ENCODE results near the gene MB21D2.

The MB21D2 gene

DNA sequence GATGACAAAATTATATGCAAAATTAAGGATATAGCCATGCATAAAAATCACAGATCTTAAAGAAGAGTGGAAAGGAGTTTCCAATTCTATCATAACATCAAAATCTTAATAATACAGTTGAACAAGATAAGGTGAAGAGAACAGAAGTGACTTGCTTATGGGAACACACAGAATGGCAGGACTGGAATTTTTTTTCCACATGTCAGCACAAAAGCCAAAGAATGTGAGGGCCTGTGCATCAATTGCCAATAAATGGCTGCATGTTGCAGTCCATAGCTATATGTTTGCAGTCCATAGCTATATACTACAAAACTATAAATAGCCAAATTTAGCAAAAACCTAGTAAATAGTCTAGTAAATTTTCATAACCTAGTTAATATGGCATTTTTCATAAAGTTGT lies 10.4 kb upstream of the MB21D2 start:
- no peaks in the 10 kb centered on the region for H3K9me3 ChIP-seq (ENCODE audit: insufficient read depth, low read depth, low read length)
- H3K4me3 ChIP-seq (ENCODE audit: low read length, poor library complexity, severe bottlenecking): no peak overlapping the region
- no peak for TF ChIP-seq EZH2phosphoT487 (IDR thresholded peaks at IDR 0.05; ENCODE audit: borderline replicate concordance)
- TF ChIP-seq, protein P1, sequence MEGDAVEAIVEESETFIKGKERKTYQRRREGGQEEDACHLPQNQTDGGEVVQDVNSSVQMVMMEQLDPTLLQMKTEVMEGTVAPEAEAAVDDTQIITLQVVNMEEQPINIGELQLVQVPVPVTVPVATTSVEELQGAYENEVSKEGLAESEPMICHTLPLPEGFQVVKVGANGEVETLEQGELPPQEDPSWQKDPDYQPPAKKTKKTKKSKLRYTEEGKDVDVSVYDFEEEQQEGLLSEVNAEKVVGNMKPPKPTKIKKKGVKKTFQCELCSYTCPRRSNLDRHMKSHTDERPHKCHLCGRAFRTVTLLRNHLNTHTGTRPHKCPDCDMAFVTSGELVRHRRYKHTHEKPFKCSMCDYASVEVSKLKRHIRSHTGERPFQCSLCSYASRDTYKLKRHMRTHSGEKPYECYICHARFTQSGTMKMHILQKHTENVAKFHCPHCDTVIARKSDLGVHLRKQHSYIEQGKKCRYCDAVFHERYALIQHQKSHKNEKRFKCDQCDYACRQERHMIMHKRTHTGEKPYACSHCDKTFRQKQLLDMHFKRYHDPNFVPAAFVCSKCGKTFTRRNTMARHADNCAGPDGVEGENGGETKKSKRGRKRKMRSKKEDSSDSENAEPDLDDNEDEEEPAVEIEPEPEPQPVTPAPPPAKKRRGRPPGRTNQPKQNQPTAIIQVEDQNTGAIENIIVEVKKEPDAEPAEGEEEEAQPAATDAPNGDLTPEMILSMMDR (conservative IDR thresholded peaks at IDR 0.05; ENCODE audit: low read length): no peak
- no peaks in the 10 kb centered on the region for H3K79me2 ChIP-seq (ENCODE audit: insufficient read depth, low read length)
- no peaks in the 10 kb centered on the region for H4K20me1 ChIP-seq (ENCODE audit: insufficient read depth, low read length, poor library complexity, severe bottlenecking)
- no peaks in the 10 kb centered on the region for H3F3A ChIP-seq (ENCODE audit: low read depth)
- H3K9ac ChIP-seq (ENCODE audit: low read depth, low read length, poor library complexity, severe bottlenecking): no peak overlapping the region
- H2AFZ ChIP-seq (ENCODE audit: low read length): no peak overlapping the region
- no peaks in the 10 kb centered on the region for H3K27me3 ChIP-seq (ENCODE audit: insufficient read depth, low read length, poor library complexity, severe bottlenecking)
- no peaks in the 10 kb centered on the region for H3K9me2 ChIP-seq (replicated peaks; ENCODE audit: low read depth, low read length)
- H3K4me2 ChIP-seq (ENCODE audit: low read depth, low read length, poor library complexity, severe bottlenecking): no peak overlapping the region
- no peaks in the 10 kb centered on the region for H3K36me3 ChIP-seq (ENCODE audit: insufficient read depth, low read length)
- no peaks in the 10 kb centered on the region for H3K4me1 ChIP-seq (ENCODE audit: insufficient read depth, low read length, poor library complexity, severe bottlenecking)

DNA sequence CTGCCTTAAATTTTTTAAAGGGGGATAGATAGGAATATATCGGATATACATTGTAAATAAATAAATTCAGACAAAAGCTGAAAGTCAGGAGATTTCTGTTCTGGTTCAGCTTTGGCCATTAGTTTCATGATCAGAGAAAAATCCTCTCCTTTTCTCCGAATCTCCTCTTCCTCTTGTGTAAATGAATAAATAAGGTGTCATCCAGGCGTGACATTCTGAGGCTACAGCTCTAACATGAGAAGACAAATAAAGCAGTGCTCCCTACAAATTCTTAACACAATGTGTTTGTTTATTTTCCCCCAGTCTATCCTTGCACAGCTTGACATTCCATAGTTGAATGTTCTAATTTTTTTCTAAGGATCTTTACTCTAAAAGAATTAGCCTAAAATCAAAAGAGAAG lies 9.4 kb upstream of the MB21D2 start:
- Histone ChIP-seq H3K27me3 (ENCODE audit: insufficient read depth, low read length, poor library complexity, severe bottlenecking) (no peaks in the 10 kb centered on the region), H4K20me1 (ENCODE audit: insufficient read depth, low read length, poor library complexity, severe bottlenecking) (no peaks in the 10 kb centered on the region), H3F3A (ENCODE audit: low read depth) (no peaks in the 10 kb centered on the region), H3K9me2 (replicated peaks; ENCODE audit: low read depth, low read length) (no peaks in the 10 kb centered on the region), H3K4me1 (ENCODE audit: insufficient read depth, low read length, poor library complexity, severe bottlenecking) (no peaks in the 10 kb centered on the region), H3K9me3 (ENCODE audit: insufficient read depth, low read depth, low read length) (no peaks in the 10 kb centered on the region), H2AFZ (ENCODE audit: low read length) (no peak overlapping the region), H3K4me2 (ENCODE audit: low read depth, low read length, poor library complexity, severe bottlenecking) (no peak overlapping the region), H3K9ac (ENCODE audit: low read depth, low read length, poor library complexity, severe bottlenecking) (no peak overlapping the region), H3K36me3 (ENCODE audit: insufficient read depth, low read length) (no peaks in the 10 kb centered on the region), H3K4me3 (ENCODE audit: low read length, poor library complexity, severe bottlenecking) (no peak overlapping the region), H3K79me2 (ENCODE audit: insufficient read depth, low read length) (no peaks in the 10 kb centered on the region)
- no peak for TF ChIP-seq EZH2phosphoT487 (IDR thresholded peaks at IDR 0.05; ENCODE audit: borderline replicate concordance)
- TF ChIP-seq, protein P1 (conservative IDR thresholded peaks at IDR 0.05; ENCODE audit: low read length): no peak

DNA sequence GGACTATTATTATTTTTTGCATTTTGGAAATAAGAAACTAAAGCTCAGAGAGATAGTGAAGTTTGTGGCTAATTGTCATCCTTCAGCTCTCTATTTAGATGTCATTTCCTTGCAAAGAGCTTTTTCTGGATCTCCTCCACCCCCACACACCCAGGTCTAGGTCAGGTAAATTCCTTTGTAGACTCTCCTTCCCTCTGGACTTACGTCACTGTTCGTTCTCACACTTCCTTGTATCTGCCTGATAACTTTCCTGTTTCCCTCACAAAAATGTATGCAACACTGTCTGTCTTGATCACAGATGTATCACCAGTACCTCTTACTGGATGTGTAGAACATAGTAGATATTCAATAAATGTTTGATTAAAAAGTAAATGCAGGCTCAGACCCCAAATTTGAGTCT lies 6.1 kb upstream of the MB21D2 start:
- no peaks in the 10 kb centered on the region for H3K27me3 ChIP-seq (ENCODE audit: insufficient read depth, low read length, poor library complexity, severe bottlenecking)
- no peak overlapping the region for H3K4me2 ChIP-seq (ENCODE audit: low read depth, low read length, poor library complexity, severe bottlenecking)
- TF ChIP-seq, protein P1 (conservative IDR thresholded peaks at IDR 0.05; ENCODE audit: low read length): no peak
- no peak for TF ChIP-seq EZH2phosphoT487 (IDR thresholded peaks at IDR 0.05; ENCODE audit: borderline replicate concordance)
- no peak overlapping the region for H3K9ac ChIP-seq (ENCODE audit: low read depth, low read length, poor library complexity, severe bottlenecking)
- no peaks in the 10 kb centered on the region for H3K9me3 ChIP-seq (ENCODE audit: insufficient read depth, low read depth, low read length)
- peaks cover 1% of the 10 kb centered on the region for H3K4me1 ChIP-seq (ENCODE audit: insufficient read depth, low read length, poor library complexity, severe bottlenecking)
- no peaks in the 10 kb centered on the region for H3K79me2 ChIP-seq (ENCODE audit: insufficient read depth, low read length)
- H3K36me3 ChIP-seq (ENCODE audit: insufficient read depth, low read length): no peaks in the 10 kb centered on the region
- H3K4me3 ChIP-seq (ENCODE audit: low read length, poor library complexity, severe bottlenecking): no peak overlapping the region
- no peaks in the 10 kb centered on the region for H3F3A ChIP-seq (ENCODE audit: low read depth)
- no peak overlapping the region for H2AFZ ChIP-seq (ENCODE audit: low read length)
- H3K9me2 ChIP-seq (replicated peaks; ENCODE audit: low read depth, low read length): no peaks in the 10 kb centered on the region
- H4K20me1 ChIP-seq (ENCODE audit: insufficient read depth, low read length, poor library complexity, severe bottlenecking): no peaks in the 10 kb centered on the region

Data from Loucy (cell line).